Subcutaneous adipose tissue (tissue), 4 donors: ENCODE results near the gene UBQLN3. TPM values are rescaled to one million over a fixed set of nuclear protein-coding genes. Genes with fewer than 3 reads are reported as not detected.

ENCODE experiments used
- total RNA-seq, 4 donors: library from RNA; depleted of rRNA; stranded (reverse); fragments of >200 nt; gene quantifications; one replicate each; pipeline ENCODE4 v1.1.0, GENCODE V29; 2016
- TF ChIP-seq, protein P1 (sequence below): fragments of 450-650 bp; IDR thresholded peaks from one replicate; pipeline ENCODE4 v1.5.1; 2016; ENCODE audit warnings: low read depth, mild to moderate bottlenecking, control low read depth, antibody characterized with exemption, moderate library complexity

Gene UBQLN3
- total RNA-seq, 4 donors from 2014 or later: 0.17 to 0.57 (median 0.49) TPM; not detected in 1

DNA sequence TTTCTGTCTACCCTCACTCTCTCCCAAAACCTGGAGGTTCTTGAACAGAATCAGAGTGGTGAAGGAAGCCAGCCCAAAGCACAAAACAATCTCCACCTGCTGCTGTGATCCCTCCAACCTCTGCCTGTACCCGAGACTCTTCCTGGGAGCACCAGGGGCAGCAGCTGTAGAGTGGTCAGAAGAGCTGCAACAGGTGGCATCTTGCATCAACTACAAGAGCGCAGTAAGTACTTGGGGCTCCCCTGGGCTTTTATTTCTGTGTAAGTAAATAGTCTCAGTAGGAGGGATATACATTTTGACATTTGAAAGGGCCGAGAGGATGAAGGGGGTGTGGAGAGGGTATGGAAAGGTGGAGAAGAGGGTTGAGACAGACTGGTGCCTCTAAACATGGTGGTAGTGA lies 15.0 kb upstream of the UBQLN3 start:
- TF ChIP-seq, protein P1, sequence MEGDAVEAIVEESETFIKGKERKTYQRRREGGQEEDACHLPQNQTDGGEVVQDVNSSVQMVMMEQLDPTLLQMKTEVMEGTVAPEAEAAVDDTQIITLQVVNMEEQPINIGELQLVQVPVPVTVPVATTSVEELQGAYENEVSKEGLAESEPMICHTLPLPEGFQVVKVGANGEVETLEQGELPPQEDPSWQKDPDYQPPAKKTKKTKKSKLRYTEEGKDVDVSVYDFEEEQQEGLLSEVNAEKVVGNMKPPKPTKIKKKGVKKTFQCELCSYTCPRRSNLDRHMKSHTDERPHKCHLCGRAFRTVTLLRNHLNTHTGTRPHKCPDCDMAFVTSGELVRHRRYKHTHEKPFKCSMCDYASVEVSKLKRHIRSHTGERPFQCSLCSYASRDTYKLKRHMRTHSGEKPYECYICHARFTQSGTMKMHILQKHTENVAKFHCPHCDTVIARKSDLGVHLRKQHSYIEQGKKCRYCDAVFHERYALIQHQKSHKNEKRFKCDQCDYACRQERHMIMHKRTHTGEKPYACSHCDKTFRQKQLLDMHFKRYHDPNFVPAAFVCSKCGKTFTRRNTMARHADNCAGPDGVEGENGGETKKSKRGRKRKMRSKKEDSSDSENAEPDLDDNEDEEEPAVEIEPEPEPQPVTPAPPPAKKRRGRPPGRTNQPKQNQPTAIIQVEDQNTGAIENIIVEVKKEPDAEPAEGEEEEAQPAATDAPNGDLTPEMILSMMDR: no peak

DNA sequence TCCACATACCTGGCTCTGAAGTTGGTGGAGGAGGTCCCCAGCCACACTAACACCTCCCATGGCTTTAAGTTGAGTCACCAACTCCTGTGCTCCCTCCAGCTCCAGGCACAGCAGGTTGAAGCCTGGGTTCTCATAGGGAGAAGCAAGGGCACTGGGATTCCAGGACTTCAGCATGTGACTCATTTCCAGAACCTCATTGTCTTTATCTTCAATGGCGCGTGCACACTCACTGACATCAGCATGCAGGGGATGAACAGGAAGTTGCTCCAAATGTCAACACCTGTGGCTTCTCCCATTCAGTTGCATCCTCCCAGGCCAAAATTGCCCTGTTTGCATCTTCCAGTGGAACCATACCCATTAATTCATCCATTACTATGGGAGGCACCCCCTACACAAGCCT lies 12.6 kb upstream of the UBQLN3 start:
- TF ChIP-seq, protein P1: no peak

DNA sequence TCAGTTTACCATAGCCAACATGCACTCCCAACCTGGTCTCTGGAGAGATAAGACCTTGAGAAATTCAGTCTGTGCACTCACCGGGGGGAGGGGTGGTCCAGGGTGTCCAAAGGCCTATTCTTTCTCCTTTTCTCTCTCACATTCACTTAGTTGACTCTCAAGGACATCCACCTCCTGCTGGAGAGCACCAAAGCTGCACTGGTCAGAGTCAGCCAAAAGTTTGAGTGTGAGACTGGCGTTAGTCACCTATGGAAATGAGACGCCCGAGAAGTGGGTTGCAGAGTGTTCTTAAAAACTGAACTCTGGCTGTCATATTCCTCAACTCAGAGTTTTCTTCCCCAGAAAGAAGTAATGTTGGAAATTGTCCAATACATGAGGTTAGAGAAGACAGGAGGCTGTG lies 11.8 kb upstream of the UBQLN3 start:
- TF ChIP-seq, protein P1: no peak

DNA sequence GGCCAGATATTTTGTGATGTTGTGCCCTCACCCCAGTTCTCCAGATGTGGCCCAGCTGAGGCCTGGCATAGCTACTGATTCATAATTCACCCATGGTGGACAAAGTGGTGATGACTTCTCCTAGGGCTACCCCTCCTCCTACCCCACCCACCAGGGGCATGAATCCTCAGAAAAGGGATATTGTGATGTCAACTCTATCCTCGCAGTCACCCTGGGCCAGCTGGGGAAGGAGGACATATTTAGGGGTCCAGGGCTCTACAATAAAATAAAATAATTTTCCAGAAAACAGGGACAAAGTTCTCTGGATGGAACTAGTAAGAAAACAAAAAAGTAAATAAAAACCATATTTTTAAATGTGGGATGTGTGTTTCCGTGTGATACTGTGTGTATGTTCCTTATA lies 6.8 kb upstream of the UBQLN3 start, which contains the start of gene UBQLNL:
TSS of gene UBQLNL (minus strand) at position 101 of the 400 bp plus-strand sequence. CDS start 258 bp downstream, outside the sequence.
- TF ChIP-seq, protein P1: no peak

DNA sequence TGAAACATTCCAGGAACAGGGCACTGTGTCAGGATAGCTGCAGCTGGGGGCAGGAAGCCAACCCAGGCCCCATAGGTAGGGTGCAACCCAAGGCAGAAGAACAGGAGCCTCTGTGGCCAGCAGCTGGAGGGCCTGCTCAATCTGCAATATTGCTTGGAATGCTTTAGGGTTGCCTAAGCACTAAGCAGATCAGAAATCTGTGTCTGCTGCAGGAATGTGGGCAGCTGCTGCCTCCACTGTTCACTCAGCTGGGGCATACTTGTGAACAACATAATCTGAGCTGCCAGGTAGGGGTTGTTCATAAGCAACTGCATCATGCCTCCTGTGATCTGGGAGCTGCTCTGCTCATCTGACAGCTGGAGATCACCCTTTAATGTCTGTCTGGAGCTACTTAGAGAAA lies 5.1 kb upstream of the UBQLN3 start:
- TF ChIP-seq, protein P1: no peak

DNA sequence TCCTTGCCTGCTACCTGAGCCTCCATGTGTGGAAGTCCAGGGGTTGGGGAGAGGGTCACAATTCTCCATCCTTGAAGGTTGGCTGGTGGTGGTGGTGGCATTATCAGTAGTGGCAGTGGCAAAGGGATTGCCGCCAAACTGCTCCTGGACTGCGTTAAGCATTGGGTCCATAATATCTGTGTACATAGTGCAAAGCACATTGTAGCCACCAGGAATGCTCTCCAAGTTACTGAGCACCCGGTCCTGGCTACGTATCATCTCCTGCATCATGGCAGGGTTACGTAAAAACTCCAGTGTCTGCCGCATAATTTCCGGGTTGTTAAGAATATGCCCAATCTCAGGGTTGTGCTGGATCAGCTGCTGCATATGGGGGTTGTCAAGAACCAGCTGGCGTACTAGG lies 1.2 kb downstream of the UBQLN3 start:
- TF ChIP-seq, protein P1: no peak

DNA sequence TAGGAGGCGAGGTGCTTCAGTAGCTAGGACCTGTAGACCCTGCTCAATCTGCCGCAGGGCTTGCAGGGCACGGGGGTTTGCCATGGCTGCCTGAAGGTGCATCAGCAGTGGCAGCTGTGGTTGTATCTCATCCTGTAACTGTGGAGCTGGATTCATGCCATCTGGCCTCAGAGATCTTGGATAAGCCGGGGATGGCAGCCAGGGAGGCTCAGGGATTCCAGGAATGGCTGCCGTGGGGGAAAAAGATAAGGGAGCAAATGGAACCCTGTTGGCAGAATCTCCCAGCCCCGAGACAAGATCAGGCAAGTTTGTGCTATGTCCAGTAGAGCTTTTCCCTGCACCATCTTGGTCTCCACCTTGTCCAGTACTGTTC lies 1.8 kb downstream of the UBQLN3 start:
- TF ChIP-seq, protein P1: no peak
